Spleen (tissue), 11 donors: ENCODE measurements around the gene ADARB2. TPM values are rescaled to one million over a fixed set of nuclear protein-coding genes. Genes with fewer than 3 reads are reported as not detected.

Experiments
- DNase-seq: peaks from one replicate; pipeline ENCODE4 v3.0.0-alpha.2; 2020
- H3K27ac ChIP-seq, 8 donors: fragments of 200-600 bp; sonication (generic) in 7 of 8; 1 replicate in 4 of 8; 2 replicates in 4 of 8; pipeline versions ENCODE4 v1.5.0 to v1.8.0; 2016 to 2021; ENCODE audit warnings: inconsistent platforms in 4 of 8, mild to moderate bottlenecking in 4 of 8, moderate library complexity in 1 of 8
- H3K27me3 ChIP-seq, 7 donors: fragments of 200-600 bp; sonication (generic) in 6 of 7; replicated peaks in 1 of 7; 1 replicate in 4 of 7; 2 replicates in 3 of 7; pipeline versions ENCODE4 v1.5.0 to v1.8.0; 2016 to 2021; ENCODE audit warnings: inconsistent platforms in 3 of 7, mild to moderate bottlenecking in 1 of 7
- H3K36me3 ChIP-seq, 6 donors: fragments of 200-600 bp; sonication (generic) in 5 of 6; 1 replicate in 4 of 6; 2 replicates in 2 of 6; pipeline versions ENCODE4 v1.5.0 to v1.8.0; 2016 to 2021; ENCODE audit warnings: inconsistent platforms in 2 of 6
- H3K4me1 ChIP-seq, 6 donors: fragments of 200-600 bp; sonication (generic) in 5 of 6; 1 replicate in 3 of 6; 2 replicates in 3 of 6; pipeline versions ENCODE4 v1.5.0 to v1.8.0; 2016 to 2021; ENCODE audit warnings: inconsistent platforms in 3 of 6
- H3K4me3 ChIP-seq, 8 donors: fragments of 200-600 bp; sonication (generic) in 7 of 8; 1 replicate in 4 of 8; 2 replicates in 4 of 8; pipeline versions ENCODE4 v1.5.0 to v1.8.0; 2016 to 2021; ENCODE audit warnings: inconsistent platforms in 4 of 8, mild to moderate bottlenecking in 4 of 8, moderate library complexity in 2 of 8
- H3K9me3 ChIP-seq, 8 donors: fragments of 200-600 bp; sonication (generic) in 7 of 8; 1 replicate in 4 of 8; 2 replicates in 4 of 8; pipeline versions ENCODE4 v1.5.0 to v1.8.0; 2016 to 2021; ENCODE audit warnings: inconsistent platforms in 4 of 8
- POLR2A ChIP-seq, 3 donors: fragments of 450-650 bp; IDR thresholded peaks; one replicate each; pipeline ENCODE4 v1.5.1; 2017; ENCODE audit warnings: antibody characterized with exemption in 3 of 3, mild to moderate bottlenecking in 1 of 3
- POLR2AphosphoS5 ChIP-seq, 3 donors: sonication (generic); formaldehyde crosslinking; IDR thresholded peaks; one replicate each; pipeline ENCODE4 v1.5.1; 2017; ENCODE audit warnings: antibody characterized with exemption in 3 of 3
- WGBS, 5 donors: extraction: QIAGEN DNeasy Blood & Tissue Kit in 3 of 5; methylation state at CpG; one replicate each; pipeline versions ENCODE4 v1.1.5 to v1.1.7; 2013 to 2018; 5-methylcytosine and 5-hydroxymethylcytosine counted together
- intact Hi-C: fragments of 100-400 bp; cut with DNase I; formaldehyde crosslinking; loops from one replicate; pipeline ENCODE4 v1.15.0; 2023; ENCODE audit warnings: low total_unique reads
- polyA plus RNA-seq, 3 donors: library from polyadenylated mRNA; stranded (reverse); fragments of 200-250 nt; gene quantifications; one replicate each; pipeline ENCODE4 v1.2.1, GENCODE V29; 2013
- total RNA-seq, 7 donors: library from RNA; depleted of rRNA in 3 of 7; stranded (reverse); fragments of >200 nt in 3 of 7; fragmentation: NEBNext Ultra II Directional in 4 of 7; extraction: Animal tissue kit (Norgen Biotek cat#: 25700) in 4 of 7; gene quantifications; one replicate each; pipeline versions ENCODE4 v1.1.0 to v1.2.1, GENCODE V29; 2016 to 2021
- TF ChIP-seq, protein P1 (sequence below), 11 experiments: fragments of 200-600 bp in 7 of 11; fragments of 450-650 bp in 4 of 11; sonication (generic) in 4 of 11; IDR thresholded peaks in 8 of 11; conservative IDR thresholded peaks in 3 of 11; 1 replicate in 7 of 11; 2 replicates in 4 of 11; pipeline versions ENCODE4 v1.4.0 to v1.8.0; 2016 to 2021; ENCODE audit warnings: antibody characterized with exemption in 11 of 11, inconsistent platforms in 4 of 11, mild to moderate bottlenecking in 1 of 11
- donor health status: healthy with polysubstance abuse.
- donor health status: DM: no; HTN: no; CAD: no; lungs with moderate emphysema.
- donor health status: DM: no; HTN: no; CAD: no.
- donor health status: Bipolar disorder and iron deficiency.
- donor health status: healthy.
- donor health status: DM: no; HTN: no; CAD: no.
- donor health status: DM: yes; HTN: yes; CAD: no.

The ADARB2 gene
- total and polyA plus RNA-seq, 10 donors = 0.05 to 8.1 (median 0.96) TPM

DNA sequence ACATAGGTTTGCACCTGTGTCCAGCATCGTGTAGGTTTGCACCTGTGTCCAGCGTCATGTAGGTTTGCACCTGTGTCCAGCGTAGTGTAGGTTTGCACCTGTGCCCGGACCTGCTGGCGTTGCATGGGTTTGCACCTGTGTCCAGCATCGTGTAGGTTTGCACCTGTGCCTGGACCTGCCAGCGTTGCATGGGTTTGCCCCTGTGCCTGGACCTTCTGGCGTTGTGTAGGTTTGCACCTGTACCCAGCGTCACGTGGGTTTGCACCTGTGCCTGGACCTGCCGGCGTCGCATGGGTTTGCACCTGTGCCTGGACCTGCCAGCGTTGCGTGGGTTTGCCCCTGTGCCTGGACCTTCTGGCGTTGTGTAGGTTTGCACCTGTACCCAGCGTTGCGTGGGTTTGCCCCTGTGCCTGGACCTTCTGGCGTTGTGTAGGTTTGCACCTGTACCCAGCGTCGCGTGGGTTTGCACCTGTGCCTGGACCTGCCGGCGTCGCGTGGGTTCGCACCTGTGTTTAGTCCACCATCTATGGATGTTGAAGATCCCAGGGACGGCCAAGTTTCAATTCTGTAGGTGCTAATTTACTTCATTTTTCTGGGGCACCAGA is 523.2 kb downstream of the ADARB2 start:
- H3K36me3 ChIP-seq = peaks cover 0 to 15% (median 0%) of the 10 kb centered on the region in 6 donors
- H3K4me1 ChIP-seq = no peaks in the 10 kb centered on the region
- H3K27me3 ChIP-seq = peaks cover 0 to 3% (median 0%) of the 10 kb centered on the region in 7 donors
- WGBS, 5 donors = 83 to 93% (median 90%) methylated on average over 15 to 28 of the region's 28 CpGs
- no peak overlapping the region for H3K27ac ChIP-seq
- intact Hi-C loops = no loop called here
- no peak for TF ChIP-seq POLR2AphosphoS5 (IDR thresholded peaks at IDR 0.05)
- no peak for TF ChIP-seq POLR2A (IDR thresholded peaks at IDR 0.05)
- TF ChIP-seq, protein P1, sequence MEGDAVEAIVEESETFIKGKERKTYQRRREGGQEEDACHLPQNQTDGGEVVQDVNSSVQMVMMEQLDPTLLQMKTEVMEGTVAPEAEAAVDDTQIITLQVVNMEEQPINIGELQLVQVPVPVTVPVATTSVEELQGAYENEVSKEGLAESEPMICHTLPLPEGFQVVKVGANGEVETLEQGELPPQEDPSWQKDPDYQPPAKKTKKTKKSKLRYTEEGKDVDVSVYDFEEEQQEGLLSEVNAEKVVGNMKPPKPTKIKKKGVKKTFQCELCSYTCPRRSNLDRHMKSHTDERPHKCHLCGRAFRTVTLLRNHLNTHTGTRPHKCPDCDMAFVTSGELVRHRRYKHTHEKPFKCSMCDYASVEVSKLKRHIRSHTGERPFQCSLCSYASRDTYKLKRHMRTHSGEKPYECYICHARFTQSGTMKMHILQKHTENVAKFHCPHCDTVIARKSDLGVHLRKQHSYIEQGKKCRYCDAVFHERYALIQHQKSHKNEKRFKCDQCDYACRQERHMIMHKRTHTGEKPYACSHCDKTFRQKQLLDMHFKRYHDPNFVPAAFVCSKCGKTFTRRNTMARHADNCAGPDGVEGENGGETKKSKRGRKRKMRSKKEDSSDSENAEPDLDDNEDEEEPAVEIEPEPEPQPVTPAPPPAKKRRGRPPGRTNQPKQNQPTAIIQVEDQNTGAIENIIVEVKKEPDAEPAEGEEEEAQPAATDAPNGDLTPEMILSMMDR (IDR thresholded peaks at IDR 0.05 in 8 of 11, conservative IDR thresholded peaks at IDR 0.05 in 3 of 11) = no peak
- H3K4me3 ChIP-seq = no peak overlapping the region
- peak; percentile 57 for DNase-seq
- H3K9me3 ChIP-seq = peaks cover 0 to 2% (median 0%) of the 10 kb centered on the region in 8 donors

DNA sequence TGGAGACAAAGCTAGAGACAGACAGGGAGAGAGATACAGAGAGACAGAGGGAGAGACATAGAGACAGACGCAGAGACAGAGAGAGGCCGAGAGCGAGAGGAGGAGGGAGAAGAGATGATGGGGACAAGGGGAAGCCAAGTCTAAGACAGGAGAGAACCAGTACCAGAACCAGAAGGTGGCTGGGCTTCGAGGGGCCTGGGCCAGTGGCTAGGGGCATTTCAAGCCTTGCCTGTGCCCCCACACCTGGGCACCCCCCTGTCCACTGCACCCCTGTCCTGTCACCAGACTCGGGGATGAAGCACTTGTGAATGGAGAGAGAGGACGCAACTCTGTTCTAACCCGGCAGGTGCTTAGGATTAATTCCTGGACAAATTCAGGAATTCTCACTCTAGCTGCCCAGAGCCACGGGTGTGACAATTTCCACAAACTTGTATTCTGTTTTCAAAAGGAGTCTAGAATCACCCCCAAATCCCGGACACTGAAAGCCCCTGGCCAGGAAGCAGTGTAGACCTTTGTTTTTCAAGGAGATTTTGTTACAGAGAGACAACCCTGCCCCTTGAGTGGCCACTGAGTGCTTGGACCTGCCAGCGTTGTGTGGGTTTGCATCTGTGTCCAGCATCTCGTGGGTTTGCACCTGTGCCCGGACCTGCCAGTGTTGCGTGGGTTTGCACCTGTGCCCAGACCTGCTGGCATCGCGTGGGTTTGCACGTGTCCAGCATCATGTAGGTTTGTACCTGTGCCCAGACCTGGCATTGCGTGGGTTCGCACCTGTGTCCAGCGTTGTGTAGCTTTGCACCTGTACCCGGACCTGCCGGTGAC is 523.9 kb downstream of the ADARB2 start:
- peak; percentile 59 for DNase-seq
- intact Hi-C loops = no loop called here

DNA sequence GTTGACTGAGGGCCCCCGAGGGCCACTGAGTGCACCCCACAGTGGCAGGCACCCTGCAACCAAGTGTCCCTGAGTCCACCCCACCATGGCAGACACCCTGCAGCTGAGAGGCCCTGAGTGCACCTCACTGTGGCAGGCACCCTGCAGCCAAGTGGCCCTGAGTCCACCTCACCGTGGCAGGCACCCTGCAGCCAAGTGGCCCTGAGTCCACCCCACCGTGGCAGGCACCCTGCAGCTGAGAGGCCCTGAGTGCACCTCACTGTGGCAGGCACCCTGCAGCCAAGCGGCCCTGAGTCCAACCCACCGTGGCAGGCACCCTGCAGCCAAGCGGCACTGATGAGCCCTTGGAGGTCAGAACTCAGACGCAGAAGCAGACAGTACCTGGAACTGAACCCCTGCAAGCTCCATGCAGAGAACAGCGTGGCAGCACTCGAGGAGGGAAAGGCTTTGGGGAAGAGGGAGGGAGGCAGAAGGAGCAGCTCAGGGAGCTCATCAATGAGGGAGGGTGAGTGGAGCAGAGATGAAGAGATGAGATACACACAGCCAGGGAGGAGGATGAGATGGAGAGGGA is 524.7 kb downstream of the ADARB2 start:
- no peaks in the 10 kb centered on the region for H3K9me3 ChIP-seq
- WGBS, 5 donors = 74 to 80% (median 78%) methylated on average over 7 to 9 of the region's 9 CpGs
- intact Hi-C loops = no loop called here
- H3K4me3 ChIP-seq = no peak overlapping the region
- H3K36me3 ChIP-seq = peaks cover 0 to 15% (median 0%) of the 10 kb centered on the region in 6 donors
- H3K27me3 ChIP-seq = peaks cover 0 to 3% (median 0%) of the 10 kb centered on the region in 7 donors
- no peak overlapping the region for H3K27ac ChIP-seq
- no peak for TF ChIP-seq POLR2AphosphoS5 (IDR thresholded peaks at IDR 0.05)
- TF ChIP-seq, protein P1 (IDR thresholded peaks at IDR 0.05 in 8 of 11, conservative IDR thresholded peaks at IDR 0.05 in 3 of 11) = no peak
- TF ChIP-seq POLR2A (IDR thresholded peaks at IDR 0.05) = no peak
- DNase-seq = peak; percentile 51
- H3K4me1 ChIP-seq = no peaks in the 10 kb centered on the region

More for the DNA sequence above, 523.9 kb downstream of the ADARB2 start:
- H3K36me3 ChIP-seq = peaks cover 0 to 15% (median 0%) of the 10 kb centered on the region in 6 donors
- peaks cover 0 to 3% (median 0%) of the 10 kb centered on the region in 7 donors for H3K27me3 ChIP-seq
- H3K4me3 ChIP-seq = no peak overlapping the region
- no peak for TF ChIP-seq POLR2A (IDR thresholded peaks at IDR 0.05)
- TF ChIP-seq, protein P1 (IDR thresholded peaks at IDR 0.05 in 8 of 11, conservative IDR thresholded peaks at IDR 0.05 in 3 of 11) = no peak
- TF ChIP-seq POLR2AphosphoS5 (IDR thresholded peaks at IDR 0.05) = no peak
- no peaks in the 10 kb centered on the region for H3K9me3 ChIP-seq
- H3K27ac ChIP-seq = no peak overlapping the region
- 83 to 90% (median 87%) methylated on average over 18 to 21 of the region's 21 CpGs for WGBS, 5 donors
- H3K4me1 ChIP-seq = no peaks in the 10 kb centered on the region
